ENCODE measurements around the gene PLVAP. TPM values are rescaled to one million over a fixed set of nuclear protein-coding genes. Genes with fewer than 3 reads are reported as not detected.

Gene PLVAP
- total RNA-seq, 1 donor from 2014 or later, result 174 TPM

GRCh38 chr19:17329366-17330261 lies 47.5 kb downstream of the PLVAP start:
- ATAC-seq (no peak), DNase-seq (no peak)
- Histone ChIP-seq H3K27ac (no peak overlapping the region), H3K4me1 (peaks cover 12% of the 10 kb centered on the region), H3K27me3 (no peaks in the 10 kb centered on the region), H3K4me3 (no peak overlapping the region), H3K9me3 (no peaks in the 10 kb centered on the region), H3K36me3 (no peaks in the 10 kb centered on the region)
- TF ChIP-seq CTCF (IDR thresholded peaks at IDR 0.05), result no peak
- intact Hi-C loops (cut with DNase I), result no loop called here

- no peaks in the 10 kb centered on the region for H3K36me3 ChIP-seq
- ATAC-seq (peak; percentile 1), DNase-seq (no peak)
- H3K27me3 ChIP-seq, result no peaks in the 10 kb centered on the region
- peaks cover 8% of the 10 kb centered on the region for H3K4me1 ChIP-seq
- no peak for TF ChIP-seq CTCF (IDR thresholded peaks at IDR 0.05)
- H3K27ac ChIP-seq, result peak overlapping the region; percentile 66
- peak overlapping the region; percentile 47 for H3K4me3 ChIP-seq
- intact Hi-C loops (cut with DNase I), result no loop called here
- no peaks in the 10 kb centered on the region for H3K9me3 ChIP-seq
Observed at GRCh38 chr19:17328517-17329365, 48.4 kb downstream of the PLVAP start.

- peak; percentile 29 for TF ChIP-seq CTCF (IDR thresholded peaks at IDR 0.05)
- Histone ChIP-seq H3K36me3 (no peaks in the 10 kb centered on the region), H3K4me1 (no peaks in the 10 kb centered on the region), H3K27me3 (no peaks in the 10 kb centered on the region), H3K9me3 (no peaks in the 10 kb centered on the region), H3K27ac (peak overlapping the region; percentile 66), H3K4me3 (peak overlapping the region; percentile 47)
- intact Hi-C loops (cut with DNase I), result no loop called here
- peak; percentile 92 for DNase-seq
- peak; percentile 87 for ATAC-seq
Observed at GRCh38 chr19:17327654-17328516, 49.3 kb downstream of the PLVAP start.

GRCh38 chr19:17327068-17327653 lies 50.0 kb downstream of the PLVAP start:
- TF ChIP-seq CTCF (IDR thresholded peaks at IDR 0.05), result no peak
- no peak for DNase-seq
- Histone ChIP-seq H3K27me3 (no peaks in the 10 kb centered on the region), H3K4me1 (no peaks in the 10 kb centered on the region), H3K9me3 (no peaks in the 10 kb centered on the region), H3K4me3 (no peak overlapping the region), H3K36me3 (no peaks in the 10 kb centered on the region), H3K27ac (no peak overlapping the region)
- no peak for ATAC-seq
- intact Hi-C loops (cut with DNase I), result no loop called here

GRCh38 chr19:17326595-17326966 lies 50.6 kb downstream of the PLVAP start:
- ATAC-seq, result no peak
- H3K27me3 ChIP-seq, result no peaks in the 10 kb centered on the region
- H3K27ac ChIP-seq, result no peak overlapping the region
- H3K36me3 ChIP-seq, result peaks cover 4% of the 10 kb centered on the region
- no peaks in the 10 kb centered on the region for H3K4me1 ChIP-seq
- intact Hi-C loops (cut with DNase I), result no loop called here
- no peak overlapping the region for H3K4me3 ChIP-seq
- H3K9me3 ChIP-seq, result no peaks in the 10 kb centered on the region
- no peak for DNase-seq
- no peak for TF ChIP-seq CTCF (IDR thresholded peaks at IDR 0.05)
